ENCODE data around the gene INSIG2.

Gene INSIG2

DNA sequence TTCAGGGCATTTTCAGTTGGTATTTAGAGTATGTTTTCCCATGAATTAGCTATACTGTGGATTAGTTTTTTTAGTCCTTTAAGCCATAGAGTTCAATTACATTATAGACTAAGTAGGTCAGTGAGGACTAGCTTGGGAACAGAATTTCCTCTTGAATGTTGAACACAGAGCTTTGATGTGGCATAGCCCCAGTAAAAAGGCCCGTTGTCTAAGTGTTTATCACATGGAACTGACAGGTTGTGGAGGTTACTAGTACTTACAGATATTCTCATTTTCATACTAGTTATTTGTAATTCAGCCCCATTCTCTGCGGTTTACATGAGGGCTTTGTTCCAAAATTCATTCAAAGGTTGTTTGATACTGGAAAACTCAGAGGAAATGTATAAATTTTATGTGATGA is 6.2 kb downstream of the INSIG2 start:
- no peak for DNase-seq (ENCODE audit: low read depth)
- no peak overlapping the region for H3K4me3 ChIP-seq (ENCODE audit: low read depth, low read length)

DNA sequence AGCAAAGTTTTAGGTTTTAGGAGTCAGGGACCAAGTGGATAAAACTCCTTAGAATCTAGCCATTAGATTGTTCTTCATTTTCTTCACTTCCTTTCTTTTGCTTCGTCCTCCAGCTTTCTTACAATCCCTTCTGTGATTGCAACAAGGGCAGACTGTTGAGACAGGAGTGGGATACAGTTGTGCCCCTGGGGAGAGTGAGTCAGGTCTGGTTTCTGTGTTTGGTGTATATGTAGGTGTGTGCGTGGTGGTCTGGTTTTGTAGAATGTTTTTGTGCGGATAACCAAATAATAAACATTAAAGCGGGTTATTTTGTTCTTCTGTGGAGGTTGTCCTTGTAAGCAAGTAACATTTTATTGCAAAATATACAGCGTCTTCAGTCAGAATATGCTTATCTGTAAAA is 7.3 kb downstream of the INSIG2 start:
- no peak overlapping the region for H3K4me3 ChIP-seq (ENCODE audit: low read depth, low read length)
- DNase-seq (ENCODE audit: low read depth): peak; percentile 75

DNA sequence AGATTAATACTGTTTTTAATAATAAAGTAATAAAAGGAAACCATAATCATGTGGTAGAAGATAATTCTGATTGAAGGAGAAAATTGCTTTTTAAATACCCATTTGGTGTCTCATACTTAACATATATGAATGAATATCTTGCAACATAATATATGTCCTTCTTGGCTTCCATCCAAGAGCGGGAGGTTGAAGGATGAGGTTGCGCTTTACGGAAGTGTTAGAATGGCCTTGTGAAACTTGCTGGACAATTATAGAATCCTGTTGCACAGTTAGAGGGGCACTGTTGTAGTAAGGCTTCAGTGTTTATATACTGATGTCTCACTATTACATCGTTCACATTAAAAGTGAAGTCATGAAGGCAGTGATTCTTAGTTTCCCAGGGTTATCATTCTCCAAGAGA is 9.4 kb downstream of the INSIG2 start:
- H3K4me3 ChIP-seq (ENCODE audit: low read depth, low read length): no peak overlapping the region
- peak; percentile 59 for DNase-seq (ENCODE audit: low read depth)

DNA sequence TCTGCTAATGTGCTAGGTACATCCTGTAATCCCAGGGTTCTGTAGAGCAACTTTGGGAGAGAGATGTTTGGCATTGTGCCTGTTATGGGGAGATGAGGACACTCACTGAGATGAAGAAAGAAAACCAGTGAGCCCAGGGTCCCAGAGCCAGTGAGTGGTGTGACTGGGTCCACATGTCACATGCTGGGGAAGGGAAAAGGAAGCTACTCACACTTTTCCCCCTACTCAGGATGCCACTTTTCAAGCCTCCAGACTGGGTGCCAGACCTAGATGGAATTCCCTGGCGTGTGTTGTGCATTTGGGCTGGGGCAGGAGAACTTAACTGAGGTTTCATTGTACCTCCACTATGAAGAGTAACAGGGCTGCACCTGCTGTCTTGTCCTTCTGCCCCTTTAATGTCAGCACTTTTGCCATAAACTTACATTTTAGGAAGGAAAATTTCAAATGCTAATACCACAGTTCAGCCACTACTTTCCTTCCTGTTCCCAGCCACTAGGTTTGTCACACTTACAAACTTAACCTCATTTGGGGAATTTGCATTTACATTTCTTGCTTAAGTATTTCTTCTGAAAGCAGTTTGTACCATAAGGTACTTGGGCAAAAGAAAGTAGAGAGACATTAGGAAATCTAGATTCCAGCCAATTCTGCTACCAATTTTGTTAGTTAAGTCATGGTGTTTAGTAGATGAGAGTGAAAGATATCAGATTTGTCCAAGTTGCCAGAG is 10.2 kb downstream of the INSIG2 start:
- no peak for DNase-seq (ENCODE audit: low read depth)
- H3K4me3 ChIP-seq (ENCODE audit: low read depth, low read length): no peak overlapping the region

DNA sequence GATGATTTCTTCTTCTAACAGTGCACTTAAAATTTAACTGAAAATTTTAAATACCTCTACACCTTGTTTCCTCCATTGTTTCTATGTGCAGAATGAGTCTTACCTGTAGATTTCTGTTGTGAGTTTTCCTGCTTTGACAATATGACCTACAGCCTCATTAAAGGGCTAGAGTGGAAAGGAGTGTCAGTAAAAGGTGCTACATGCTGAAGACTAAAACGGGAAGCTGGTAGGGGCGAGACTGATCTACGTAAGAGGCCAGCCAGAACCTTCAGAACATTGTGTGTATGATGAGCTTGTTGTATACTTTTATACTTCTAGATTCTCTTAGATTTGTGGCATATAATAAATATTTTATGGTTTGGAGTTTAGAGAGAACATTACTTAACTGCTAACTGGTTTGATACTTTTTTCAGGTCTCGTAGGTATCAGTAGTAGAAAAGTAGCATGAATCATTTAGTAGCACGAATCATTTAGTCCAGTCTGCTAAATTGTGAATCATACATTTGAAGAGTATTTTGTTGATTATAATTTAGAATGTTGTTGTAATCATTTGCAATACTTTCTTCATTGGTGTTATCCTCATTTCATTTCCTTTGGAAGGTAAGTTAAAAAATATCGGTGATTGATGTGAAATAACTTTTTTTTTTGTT is 14.3 kb downstream of the INSIG2 start:
- H3K4me3 ChIP-seq (ENCODE audit: low read depth, low read length): no peak overlapping the region
- DNase-seq (ENCODE audit: low read depth): no peak

DNA sequence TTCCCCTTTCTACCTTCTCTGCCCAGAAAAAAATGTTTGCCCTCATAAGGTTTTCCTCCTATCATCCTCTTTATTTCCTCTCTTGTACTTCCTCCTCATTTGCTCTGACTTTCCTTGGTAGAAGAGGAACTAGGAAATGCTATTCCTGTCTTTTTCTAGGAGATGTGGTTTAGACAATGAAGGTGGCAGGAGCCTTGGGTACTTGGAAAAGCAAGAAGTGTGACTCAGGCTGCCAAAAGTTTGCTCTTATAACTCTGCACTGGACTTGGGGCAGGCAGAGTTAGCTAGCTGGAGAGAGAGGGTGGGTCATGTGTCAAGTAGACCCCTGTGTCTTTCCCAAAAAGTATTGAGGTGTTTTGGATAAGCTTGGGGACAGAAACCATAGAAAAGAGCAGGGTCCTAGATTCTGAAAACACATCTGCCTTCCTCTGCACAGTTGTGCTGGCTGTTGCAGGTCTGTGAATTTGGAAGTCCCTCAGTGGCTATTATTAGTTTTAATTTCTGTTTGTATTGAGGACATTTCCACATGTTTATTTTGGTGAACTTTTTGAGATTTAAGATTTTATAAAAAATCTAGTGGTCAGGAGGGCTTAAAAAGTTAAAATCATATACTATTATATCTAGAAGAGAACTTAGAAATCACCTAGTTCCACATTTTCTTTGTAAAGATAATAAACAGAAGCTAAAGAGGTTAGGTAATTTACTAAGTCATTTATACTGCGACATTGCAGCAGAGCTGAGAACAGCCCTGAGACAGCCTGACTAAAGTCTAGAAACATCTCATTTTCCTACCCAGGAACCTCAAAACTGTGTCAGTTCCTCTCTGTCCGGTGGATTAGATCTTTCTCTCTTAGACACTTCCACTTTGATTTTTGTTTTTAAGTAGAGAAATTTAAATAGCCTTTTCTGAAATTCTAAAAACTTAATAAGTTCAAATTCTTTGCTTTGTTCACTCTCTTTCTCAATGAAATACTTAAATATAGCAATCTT is 16.0 kb downstream of the INSIG2 start:
- DNase-seq (ENCODE audit: low read depth): no peak
- no peak overlapping the region for H3K4me3 ChIP-seq (ENCODE audit: low read depth, low read length)

DNA sequence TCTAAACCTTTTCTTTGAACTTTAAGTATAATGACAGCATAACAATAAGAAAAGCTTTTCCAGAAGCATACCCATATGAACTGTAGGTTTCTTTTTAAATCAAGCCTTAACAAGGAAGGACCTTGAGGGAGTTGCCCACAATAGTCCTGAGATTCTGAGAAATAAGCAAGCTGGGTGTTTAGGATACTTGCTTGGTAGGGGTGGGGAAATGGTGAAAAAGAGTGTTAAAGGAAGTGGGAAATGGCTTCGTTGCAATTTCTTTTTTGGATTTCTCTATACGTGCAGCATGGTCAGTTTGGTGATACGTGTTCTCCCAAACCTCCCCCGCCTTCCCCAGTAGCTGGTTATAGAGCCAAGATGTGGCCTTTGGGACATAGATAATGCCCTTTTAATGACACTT is 17.2 kb downstream of the INSIG2 start:
- no peak overlapping the region for H3K4me3 ChIP-seq (ENCODE audit: low read depth, low read length)
- DNase-seq (ENCODE audit: low read depth): no peak

DNA sequence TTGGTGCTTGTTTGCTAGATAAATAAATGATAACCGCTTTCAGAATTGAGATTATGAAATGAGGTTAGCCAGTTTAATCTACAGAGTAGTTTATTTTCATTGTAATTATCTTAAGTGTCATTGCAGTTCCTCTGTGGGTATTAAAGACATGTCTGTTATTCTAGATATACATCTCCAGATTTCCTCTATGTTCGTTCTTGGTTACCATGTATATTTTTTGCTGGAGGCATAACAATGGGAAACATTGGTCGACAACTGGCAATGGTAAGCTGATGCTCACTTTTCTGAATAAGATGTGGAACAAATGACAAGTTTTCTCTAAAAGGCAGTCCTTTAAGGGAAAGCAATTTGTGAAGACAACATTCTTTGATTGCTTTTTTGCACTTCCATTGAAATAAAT is 18.7 kb downstream of the INSIG2 start:
- no peak for DNase-seq (ENCODE audit: low read depth)
- H3K4me3 ChIP-seq (ENCODE audit: low read depth, low read length): no peak overlapping the region

DNA sequence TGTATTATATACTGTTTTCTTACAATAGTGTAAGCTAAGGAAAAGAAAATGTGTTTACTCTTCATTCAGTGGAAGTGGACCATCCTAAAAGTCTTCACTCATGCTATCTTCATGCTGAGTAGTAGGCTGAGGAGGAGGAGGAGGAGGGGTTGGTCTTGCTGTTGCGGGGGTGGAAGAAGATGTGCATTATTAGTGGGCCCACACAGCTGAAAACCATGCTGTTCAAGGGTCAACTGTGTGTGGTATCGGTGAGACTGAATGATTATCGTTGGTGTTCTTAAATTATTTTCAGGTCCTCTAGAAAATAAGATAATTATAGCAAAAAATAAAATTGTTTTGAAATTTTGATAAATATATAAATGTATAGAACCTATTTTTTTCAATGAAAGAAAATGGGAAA is 22.0 kb downstream of the INSIG2 start:
- DNase-seq (ENCODE audit: low read depth): no peak
- no peak overlapping the region for H3K4me3 ChIP-seq (ENCODE audit: low read depth, low read length)

DNA sequence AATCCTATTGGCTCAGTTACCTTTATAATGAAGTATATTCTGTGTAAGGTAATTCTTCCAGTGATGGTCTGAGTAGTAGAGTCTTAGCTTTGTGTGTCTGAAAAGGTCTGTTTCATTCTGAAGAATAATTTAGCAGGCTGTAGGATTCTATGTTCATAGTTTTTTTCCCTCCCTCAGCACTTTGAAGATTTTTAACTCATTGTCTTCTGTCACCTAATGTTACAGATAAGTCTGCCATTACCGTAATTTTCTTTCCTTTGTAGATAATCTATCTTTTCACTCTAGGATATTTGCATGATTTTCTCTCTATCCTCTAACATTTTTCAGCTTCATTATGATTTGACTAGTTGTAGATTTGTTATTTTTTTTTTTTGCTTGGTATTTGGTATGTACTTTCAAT is 22.7 kb downstream of the INSIG2 start:
- H3K4me3 ChIP-seq (ENCODE audit: low read depth, low read length): no peak overlapping the region
- DNase-seq (ENCODE audit: low read depth): no peak

DNA sequence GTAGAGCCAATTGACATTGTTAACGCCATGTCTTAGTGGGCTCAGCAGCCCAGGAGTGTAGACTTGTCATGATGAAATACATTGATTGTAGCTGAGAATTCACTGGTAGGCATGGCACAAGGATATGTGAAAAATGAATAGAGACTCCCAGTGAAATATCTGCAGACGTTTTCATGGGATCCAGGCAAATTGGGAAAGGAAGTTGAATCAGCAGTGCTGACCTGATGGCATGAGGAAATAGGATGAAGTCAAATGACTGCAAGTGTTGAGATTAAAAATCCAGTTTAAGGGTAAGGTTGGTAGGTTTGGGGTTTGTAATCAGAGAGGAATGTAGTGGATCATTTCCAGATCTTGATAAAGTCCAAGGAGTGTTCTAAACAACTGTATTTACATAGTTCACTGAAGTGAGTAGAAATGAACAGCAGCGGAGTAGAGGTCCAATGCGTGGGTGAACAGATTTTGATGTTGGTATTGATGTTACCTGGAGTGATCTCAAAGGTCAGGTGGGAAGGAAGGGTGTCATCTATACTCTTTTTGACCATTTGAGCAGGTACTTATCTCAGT is 24.6 kb downstream of the INSIG2 start:
- no peak overlapping the region for H3K4me3 ChIP-seq (ENCODE audit: low read depth, low read length)
- no peak for DNase-seq (ENCODE audit: low read depth)

DNA sequence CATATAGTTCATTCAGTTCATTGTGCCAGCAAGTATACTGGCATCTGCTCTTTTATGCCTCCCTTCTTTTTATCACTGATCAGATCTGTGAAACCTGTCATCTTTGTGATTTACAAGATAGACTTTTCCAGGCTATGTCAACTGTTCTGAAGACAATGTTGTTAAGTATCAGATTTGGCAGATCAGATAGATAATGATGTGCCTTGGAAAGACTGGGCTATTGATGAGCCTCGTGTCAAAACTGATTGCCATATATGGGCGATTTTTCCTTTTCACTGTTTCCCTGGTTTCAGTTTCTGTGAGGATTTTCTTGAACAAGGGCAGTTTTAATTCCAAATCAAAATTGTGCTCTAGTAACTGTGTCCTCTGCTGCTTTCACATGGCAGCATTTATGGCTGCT is 26.6 kb downstream of the INSIG2 start:
- DNase-seq (ENCODE audit: low read depth): no peak

DNA sequence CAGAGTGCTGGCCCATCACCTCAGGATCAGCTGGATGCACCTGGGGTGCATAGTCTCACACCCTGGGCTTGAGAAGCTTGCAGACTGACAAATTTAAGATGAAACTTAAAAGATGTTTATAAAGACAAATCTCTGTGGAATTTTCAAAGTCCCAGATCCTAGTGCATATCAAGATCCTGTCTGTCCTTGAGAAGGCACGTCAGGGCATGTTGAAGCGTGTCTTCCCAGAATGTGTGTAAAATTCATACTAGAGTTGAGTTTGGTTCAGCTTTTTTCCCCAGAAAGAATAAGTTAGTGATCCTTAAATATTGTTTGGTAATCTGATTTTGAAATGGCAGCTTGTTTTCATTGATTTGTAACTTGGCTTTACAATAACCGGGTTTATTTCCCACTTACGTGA is 27.5 kb downstream of the INSIG2 start:
- DNase-seq (ENCODE audit: low read depth): no peak
- no peak overlapping the region for H3K4me3 ChIP-seq (ENCODE audit: low read depth, low read length)

More for the DNA sequence above, 26.6 kb downstream of the INSIG2 start:
- H3K4me3 ChIP-seq (ENCODE audit: low read depth, low read length): no peak overlapping the region

DNA sequence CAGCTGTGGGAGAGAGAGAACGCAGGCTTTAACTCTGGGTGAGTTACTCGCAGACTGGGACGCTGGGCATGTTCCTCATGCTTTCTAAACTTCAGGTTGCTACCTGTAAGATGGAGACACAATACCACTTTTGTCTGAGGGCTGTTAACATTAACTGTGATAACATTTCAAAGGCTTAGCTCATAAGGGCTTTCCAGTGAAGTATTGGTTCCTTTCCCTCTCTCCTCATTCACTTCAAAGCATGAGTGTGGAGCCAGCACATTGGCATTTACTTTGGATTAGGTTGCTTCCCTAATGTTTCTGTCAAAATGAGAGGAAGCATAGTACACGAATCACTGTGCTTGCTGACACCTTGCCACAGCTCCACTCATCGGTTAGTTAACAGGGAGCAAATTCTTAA is 30.2 kb downstream of the INSIG2 start:
- H3K4me3 ChIP-seq (ENCODE audit: low read depth, low read length): no peak overlapping the region
- no peak for DNase-seq (ENCODE audit: low read depth)

DNA sequence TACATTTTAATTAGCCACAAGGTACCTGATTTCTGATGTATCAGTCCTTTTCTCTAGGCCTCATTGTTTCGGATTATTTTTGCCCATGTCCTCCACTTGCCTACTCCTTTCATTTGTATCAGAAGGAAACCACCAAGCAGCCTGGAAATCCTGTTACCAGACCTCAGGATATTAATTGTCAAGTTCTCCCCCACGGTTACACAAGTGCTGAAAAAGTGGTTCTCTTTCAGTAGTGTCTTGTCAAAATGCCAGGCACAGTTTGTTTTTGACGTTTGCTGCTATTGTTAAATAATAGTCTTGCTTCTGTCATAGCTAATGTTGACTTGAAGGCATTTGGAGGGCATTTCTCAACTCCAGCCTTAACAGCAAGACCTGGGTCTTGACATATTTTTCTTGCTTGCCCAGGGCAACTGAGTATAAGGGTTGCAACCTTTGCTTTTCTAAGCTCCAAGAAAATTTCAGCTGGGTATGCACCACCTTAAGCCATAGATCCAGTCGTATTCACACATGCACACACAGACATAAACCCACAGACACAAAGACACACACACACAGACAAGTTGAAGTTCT is 31.0 kb downstream of the INSIG2 start:
- H3K4me3 ChIP-seq (ENCODE audit: low read depth, low read length): no peak overlapping the region
- DNase-seq (ENCODE audit: low read depth): no peak

DNA sequence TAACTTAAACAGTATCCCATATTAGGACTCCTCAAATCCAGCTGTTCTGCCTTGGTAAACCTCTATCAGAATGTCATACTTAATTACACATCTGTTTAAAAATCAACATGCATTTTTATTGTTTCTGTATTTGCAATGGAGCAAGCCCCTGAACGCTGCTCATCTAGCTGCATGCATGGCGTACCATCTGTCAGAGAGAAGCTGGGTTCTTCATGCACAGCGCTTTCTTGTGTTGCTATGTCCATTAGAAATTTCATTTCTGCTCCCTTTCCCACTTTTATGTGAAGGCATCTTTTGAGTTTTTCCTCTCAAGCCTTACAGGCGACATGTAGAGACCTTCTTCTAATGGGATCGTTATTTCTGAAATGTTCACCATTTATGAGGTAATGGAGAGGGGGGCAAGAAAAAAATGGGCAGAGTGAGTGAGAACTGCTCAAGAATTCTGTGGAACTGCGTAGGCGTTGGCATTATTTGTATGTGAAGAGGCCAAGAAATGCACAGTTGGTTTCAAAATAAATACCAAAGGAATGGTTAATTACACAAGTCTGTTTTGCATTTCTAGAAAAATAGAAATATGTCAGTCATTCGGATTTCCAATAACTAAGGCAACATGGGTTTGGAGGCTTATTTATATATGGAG is 31.6 kb downstream of the INSIG2 start:
- no peak for DNase-seq (ENCODE audit: low read depth)
- H3K4me3 ChIP-seq (ENCODE audit: low read depth, low read length): no peak overlapping the region

DNA sequence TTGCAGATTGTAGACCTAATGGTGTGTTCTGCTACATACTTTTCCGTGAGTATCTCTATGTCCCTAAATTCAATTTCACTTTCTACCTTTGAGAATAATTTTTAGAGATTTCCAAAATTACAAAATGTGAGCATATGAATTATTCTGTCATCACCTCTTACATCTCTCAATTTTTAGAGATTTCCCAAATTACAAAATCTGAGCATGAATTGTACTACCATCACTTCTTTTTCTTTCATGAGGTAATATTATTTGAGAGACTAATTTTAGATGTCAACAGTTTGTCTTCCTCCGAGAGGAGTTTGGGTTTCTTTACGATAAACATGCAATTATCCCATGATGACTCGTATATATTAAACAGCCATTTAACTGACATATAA is 32.1 kb downstream of the INSIG2 start:
- no peak for DNase-seq (ENCODE audit: low read depth)

DNA sequence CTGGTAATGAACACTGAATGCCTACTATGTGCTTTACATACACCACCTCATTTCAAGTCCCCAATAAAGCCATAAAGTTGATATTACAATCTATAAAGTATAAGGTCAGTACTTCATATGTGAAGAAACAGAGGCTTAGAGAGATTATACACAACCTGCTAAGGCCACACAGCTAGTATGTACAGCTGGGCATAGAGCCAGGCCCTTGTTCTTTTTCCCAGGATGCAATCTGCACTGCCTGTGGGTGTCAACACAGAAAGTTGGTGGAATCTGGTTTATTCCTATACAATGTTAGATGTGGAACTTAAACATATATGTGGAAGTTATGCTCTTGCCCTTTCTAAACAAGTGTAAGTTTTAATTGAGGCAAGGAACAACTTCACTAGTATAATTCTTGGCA is 32.8 kb downstream of the INSIG2 start:
- H3K4me3 ChIP-seq (ENCODE audit: low read depth, low read length): no peak overlapping the region
- no peak for DNase-seq (ENCODE audit: low read depth)

More for the DNA sequence above, 32.1 kb downstream of the INSIG2 start:
- H3K4me3 ChIP-seq (ENCODE audit: low read depth, low read length): no peak overlapping the region

DNA sequence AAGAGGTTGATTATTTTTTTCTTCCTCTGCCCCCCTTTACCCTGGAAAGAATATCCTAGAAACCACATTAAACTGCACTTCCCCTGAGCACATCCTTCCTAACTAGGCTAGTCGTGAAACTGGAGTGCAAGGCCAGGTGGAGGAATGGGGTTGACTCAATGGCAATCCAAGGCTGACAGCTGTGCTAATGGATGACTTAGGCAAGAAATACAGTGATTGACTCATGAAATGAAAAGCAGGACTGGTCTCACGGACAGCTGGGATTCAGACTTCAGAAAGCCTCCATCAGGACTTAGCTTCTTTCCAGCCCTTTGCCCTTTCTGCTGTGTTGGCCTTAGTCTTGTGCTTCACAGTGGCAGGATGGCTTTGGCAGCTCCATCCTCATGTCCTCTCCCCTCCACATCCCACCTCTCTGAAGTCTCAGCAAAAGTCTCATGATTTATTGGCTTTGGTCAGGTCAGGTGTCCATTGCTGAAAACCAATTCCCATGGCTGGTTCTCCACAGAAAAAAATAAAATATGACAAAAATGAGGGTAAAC is 33.8 kb downstream of the INSIG2 start:
- no peak for DNase-seq (ENCODE audit: low read depth)
- H3K4me3 ChIP-seq (ENCODE audit: low read depth, low read length): no peak overlapping the region

Measured in skeletal muscle cell (primary cell).